GM23338 (cell line): Measurements from ENCODE around the gene JARID2. TPM values are rescaled to one million over a fixed set of nuclear protein-coding genes. Genes with fewer than 3 reads are reported as not detected.

Source experiments
- ATAC-seq: fragments of 200-7000 bp; cut with Tn5 transposase; 3 replicates; pipeline ENCODE4 v1.9.1; 2020
- DNase-seq: peaks from one replicate; pipeline ENCODE4 v3.0.0-alpha.2; 2015; ENCODE audit warnings: low spot score
- H2AFZ ChIP-seq: fragments of 200-600 bp; sonication (generic); 2 replicates; pipeline ENCODE4 v1.8.0; 2016; ENCODE audit warnings: antibody characterized with exemption, mild to moderate bottlenecking, moderate library complexity
- H3F3A ChIP-seq: fragments of 200-600 bp; sonication (generic); replicated peaks from 2 replicates; pipeline ENCODE4 v1.8.0; 2017; ENCODE audit warnings: antibody characterized with exemption, mixed run types, low read depth
- H3K27ac ChIP-seq: fragments of 200-600 bp; sonication (generic); 2 replicates; pipeline ENCODE4 v1.6.1; 2016; ENCODE audit warnings: low read depth
- H3K27me3 ChIP-seq: fragments of 200-600 bp; sonication (generic); 2 replicates; pipeline ENCODE4 v1.8.0; 2016; ENCODE audit warnings: mild to moderate bottlenecking, mixed run types, moderate library complexity; ENCODE audit not compliant: insufficient read depth
- H3K36me3 ChIP-seq: fragments of 200-600 bp; sonication (generic); 2 replicates; pipeline ENCODE4 v1.8.0; 2016; ENCODE audit warnings: mild to moderate bottlenecking; ENCODE audit not compliant: insufficient read depth
- H3K4me1 ChIP-seq: fragments of 200-600 bp; sonication (generic); 2 replicates; pipeline ENCODE4 v1.8.0; 2016; ENCODE audit warnings: mild to moderate bottlenecking, moderate library complexity; ENCODE audit not compliant: insufficient read depth
- H3K4me2 ChIP-seq: fragments of 200-600 bp; sonication (generic); 2 replicates; pipeline ENCODE4 v1.7.1; 2017; ENCODE audit warnings: mixed run types
- H3K4me3 ChIP-seq: fragments of 200-600 bp; sonication (generic); 2 replicates; pipeline ENCODE4 v1.6.1; 2016; ENCODE audit warnings: mixed run types
- H3K79me2 ChIP-seq: fragments of 200-600 bp; sonication (generic); replicated peaks from 2 replicates; pipeline ENCODE4 v1.8.0; 2017; ENCODE audit warnings: mild to moderate bottlenecking; ENCODE audit not compliant: insufficient read depth
- H3K9me2 ChIP-seq: fragments of 200-600 bp; sonication (generic); 2 replicates; pipeline ENCODE4 v1.8.0; 2017; ENCODE audit not compliant: insufficient read depth
- H4K20me1 ChIP-seq: fragments of 200-600 bp; sonication (generic); replicated peaks from 2 replicates; pipeline ENCODE4 v1.8.0; 2017; ENCODE audit warnings: mild to moderate bottlenecking; ENCODE audit not compliant: insufficient read depth
- H3K27ac Mint-ChIP-seq: 2 replicates; pipeline ENCODE4 v1.8.0; 2020; ENCODE audit warnings: inconsistent platforms, mild to moderate bottlenecking, moderate library complexity, mixed read lengths
- H3K27me3 Mint-ChIP-seq: 3 replicates; pipeline ENCODE4 v1.8.0; 2022; ENCODE audit warnings: low read depth, mild to moderate bottlenecking, moderate library complexity, mixed read lengths, inconsistent platforms; ENCODE audit not compliant: insufficient read depth, poor library complexity
- H3K36me3 Mint-ChIP-seq: 3 replicates; pipeline ENCODE4 v1.8.0; 2021; ENCODE audit warnings: low read depth, mild to moderate bottlenecking, inconsistent platforms, moderate library complexity, mixed read lengths
- H3K4me1 Mint-ChIP-seq: 3 replicates; pipeline ENCODE4 v1.8.0; 2020; ENCODE audit warnings: mild to moderate bottlenecking, inconsistent platforms, mixed read lengths
- H3K4me3 Mint-ChIP-seq: 3 replicates; pipeline ENCODE4 v1.8.0; 2021; ENCODE audit warnings: moderate library complexity, mild to moderate bottlenecking, inconsistent platforms, mixed read lengths
- H3K9me3 Mint-ChIP-seq: 3 replicates; pipeline ENCODE4 v1.8.0; 2020; ENCODE audit warnings: moderate library complexity, mild to moderate bottlenecking, inconsistent platforms, mixed read lengths
- EZH2 ChIP-seq: fragments of 200-600 bp; sonication (generic); IDR thresholded peaks from one replicate; pipeline ENCODE4 v1.8.0; 2017; ENCODE audit warnings: antibody characterized with exemption, mild to moderate bottlenecking, low read depth; ENCODE audit not compliant: unreplicated experiment
- EZH2phosphoT487 ChIP-seq: fragments of 200-600 bp; sonication (generic); IDR thresholded peaks from one replicate; pipeline ENCODE4 v1.8.1; 2018; ENCODE audit warnings: antibody characterized with exemption; ENCODE audit not compliant: unreplicated experiment
- JUNB ChIP-seq: IDR thresholded peaks from one replicate; pipeline ENCODE4 v1.6.1; 2016; ENCODE audit warnings: antibody characterized with exemption; ENCODE audit not compliant: unreplicated experiment
- NANOG ChIP-seq: IDR thresholded peaks from 2 replicates; pipeline ENCODE4 v1.6.1; 2016; ENCODE audit warnings: antibody characterized with exemption, borderline replicate concordance
- POLR2AphosphoS5 ChIP-seq: IDR thresholded peaks from 2 replicates; pipeline ENCODE4 v1.6.1; 2016; ENCODE audit warnings: antibody characterized with exemption, low read depth
- ZNF331 ChIP-seq: fragments of 250-450 bp; sonication (Bioruptor Pico); IDR thresholded peaks from 2 replicates; pipeline ENCODE4 v1.5.0; 2020; ENCODE audit warnings: low read depth, mild to moderate bottlenecking, moderate library complexity
- polyA plus RNA-seq: library from polyadenylated mRNA; unstranded; fragments of >200 nt; fragmentation: Nextera tagmentation; extraction: Ambion mirVana; gene quantifications from 2 replicates; pipeline ENCODE4 v1.2.1, GENCODE V29; 2016
- total RNA-seq: library from RNA; depleted of rRNA; stranded (reverse); fragments of >200 nt; shearing (Covaris generic); gene quantifications from 2 replicates; pipeline ENCODE4 v1.2.3, GENCODE V29; 2014
- TF ChIP-seq, protein P1 (sequence below), 2 experiments: fragments of 200-600 bp in 1 of 2; sonication (generic) in 1 of 2; conservative IDR thresholded peaks; 2 replicates each; pipeline versions ENCODE4 v1.5.1 to v1.6.1; 2016 to 2017; ENCODE audit warnings: antibody characterized with exemption in 2 of 2, low read depth in 2 of 2, mild to moderate bottlenecking in 2 of 2, moderate library complexity in 1 of 2
- TF ChIP-seq, protein P2 (sequence below): fragments of 250-450 bp; sonication (Bioruptor Pico); IDR thresholded peaks from 2 replicates; pipeline ENCODE4 v1.5.0; 2020; ENCODE audit warnings: mild to moderate bottlenecking, moderate library complexity
- TF ChIP-seq, protein P3 (sequence below): IDR thresholded peaks from 2 replicates; pipeline ENCODE4 v1.6.1; 2016; ENCODE audit warnings: antibody characterized with exemption

Gene JARID2
- total and polyA plus RNA-seq, 2 experiments from 2014 or later, result 92.8 to 196 TPM

DNA sequence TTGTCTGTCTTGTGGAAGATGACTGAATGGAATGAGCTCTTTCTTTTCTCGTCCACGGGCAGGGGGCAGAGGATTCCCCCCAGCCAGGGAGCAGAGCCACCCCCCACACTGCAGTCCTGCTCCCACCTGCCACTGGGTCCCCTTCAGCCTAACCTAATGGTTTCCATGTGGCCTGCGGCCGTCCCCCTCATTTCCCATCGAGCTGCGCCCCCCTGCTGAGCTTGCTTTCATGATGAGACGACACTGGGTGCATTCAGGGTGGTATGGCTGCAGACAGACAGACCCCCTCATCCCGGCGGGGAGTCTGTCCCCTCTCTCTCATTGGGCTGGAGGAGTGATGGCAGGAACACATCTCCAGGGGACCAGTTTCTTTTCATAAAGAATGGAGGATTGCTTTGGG, 276.2 kb downstream of the JARID2 start:
- Mint-ChIP-seq H3K4me3 (no peak overlapping the region), H3K9me3 (peaks cover 44% of the 10 kb centered on the region), H3K27ac (no peak overlapping the region), H3K4me1 (peaks cover 19% of the 10 kb centered on the region; the same call in 2 of the 3 replicates), H3K27me3 (peaks cover 77% of the 10 kb centered on the region), H3K36me3 (peaks cover 100% of the 10 kb centered on the region)
- Histone ChIP-seq H3K4me1 (peaks cover 9% of the 10 kb centered on the region; the same call in 1 of the 2 replicates), H2AFZ (no peak overlapping the region), H3K27ac (peak overlapping the region; percentile 84), H3K36me3 (peaks cover 54% of the 10 kb centered on the region), H3K27me3 (no peaks in the 10 kb centered on the region), H3F3A (peaks cover 62% of the 10 kb centered on the region), H4K20me1 (peaks cover 28% of the 10 kb centered on the region), H3K4me2 (no peak overlapping the region), H3K4me3 (no peak overlapping the region), H3K79me2 (peaks cover 4% of the 10 kb centered on the region; the same call in 1 of the 2 replicates), H3K9me2 (no peaks in the 10 kb centered on the region)
- ATAC-seq, result no peak
- peak; percentile 0; the same call in 1 of the 2 replicates for TF ChIP-seq POLR2AphosphoS5
- TF ChIP-seq ZNF331, result no peak
- TF ChIP-seq, protein P1, sequence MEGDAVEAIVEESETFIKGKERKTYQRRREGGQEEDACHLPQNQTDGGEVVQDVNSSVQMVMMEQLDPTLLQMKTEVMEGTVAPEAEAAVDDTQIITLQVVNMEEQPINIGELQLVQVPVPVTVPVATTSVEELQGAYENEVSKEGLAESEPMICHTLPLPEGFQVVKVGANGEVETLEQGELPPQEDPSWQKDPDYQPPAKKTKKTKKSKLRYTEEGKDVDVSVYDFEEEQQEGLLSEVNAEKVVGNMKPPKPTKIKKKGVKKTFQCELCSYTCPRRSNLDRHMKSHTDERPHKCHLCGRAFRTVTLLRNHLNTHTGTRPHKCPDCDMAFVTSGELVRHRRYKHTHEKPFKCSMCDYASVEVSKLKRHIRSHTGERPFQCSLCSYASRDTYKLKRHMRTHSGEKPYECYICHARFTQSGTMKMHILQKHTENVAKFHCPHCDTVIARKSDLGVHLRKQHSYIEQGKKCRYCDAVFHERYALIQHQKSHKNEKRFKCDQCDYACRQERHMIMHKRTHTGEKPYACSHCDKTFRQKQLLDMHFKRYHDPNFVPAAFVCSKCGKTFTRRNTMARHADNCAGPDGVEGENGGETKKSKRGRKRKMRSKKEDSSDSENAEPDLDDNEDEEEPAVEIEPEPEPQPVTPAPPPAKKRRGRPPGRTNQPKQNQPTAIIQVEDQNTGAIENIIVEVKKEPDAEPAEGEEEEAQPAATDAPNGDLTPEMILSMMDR (conservative IDR thresholded peaks at IDR 0.05; ENCODE audit: low read depth in 2 of 2), result no peak
- no peak for TF ChIP-seq EZH2phosphoT487
- DNase-seq, result no peak

DNA sequence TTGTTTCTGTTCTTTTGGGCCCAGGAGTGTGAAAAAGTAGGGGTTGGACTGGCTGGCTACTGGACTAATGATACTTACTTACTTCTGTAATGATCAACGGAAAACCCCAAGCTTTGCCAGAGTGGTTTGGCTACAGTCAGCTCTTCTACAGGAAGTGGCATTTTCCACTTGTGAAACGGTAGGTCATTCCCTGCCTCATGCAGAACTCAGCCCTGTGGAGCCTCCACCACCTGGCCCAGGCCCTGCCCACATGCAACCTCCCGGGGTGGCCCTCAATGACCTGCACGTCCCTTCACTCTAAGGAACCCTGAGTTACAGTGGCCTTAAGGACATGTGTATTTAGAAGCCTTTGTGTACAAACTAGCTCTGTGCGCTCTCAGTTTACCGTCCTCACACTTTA, 276.6 kb downstream of the JARID2 start:
- Mint-ChIP-seq H3K4me3 (no peak overlapping the region), H3K36me3 (peaks cover 98% of the 10 kb centered on the region), H3K27me3 (peaks cover 76% of the 10 kb centered on the region), H3K4me1 (peaks cover 19% of the 10 kb centered on the region; the same call in 2 of the 3 replicates), H3K27ac (peak overlapping the region; percentile 54; the same call in 1 of the 2 replicates), H3K9me3 (peaks cover 46% of the 10 kb centered on the region)
- ATAC-seq (peak; percentile 7; the same call in 2 of the 3 replicates), DNase-seq (no peak)
- no peak overlapping the region for H3K4me2 ChIP-seq
- 0 out of 2 replicates have a peak, but pooled peaks cover 4% of the 10 kb centered on the region for H3K79me2 ChIP-seq
- no peaks in the 10 kb centered on the region for H3K9me2 ChIP-seq
- TF ChIP-seq EZH2phosphoT487, result no peak
- TF ChIP-seq, protein P1 (conservative IDR thresholded peaks at IDR 0.05; ENCODE audit: low read depth in 2 of 2), result no peak
- no peak for TF ChIP-seq JUNB
- TF ChIP-seq NANOG, result no peak
- TF ChIP-seq, protein P2, sequence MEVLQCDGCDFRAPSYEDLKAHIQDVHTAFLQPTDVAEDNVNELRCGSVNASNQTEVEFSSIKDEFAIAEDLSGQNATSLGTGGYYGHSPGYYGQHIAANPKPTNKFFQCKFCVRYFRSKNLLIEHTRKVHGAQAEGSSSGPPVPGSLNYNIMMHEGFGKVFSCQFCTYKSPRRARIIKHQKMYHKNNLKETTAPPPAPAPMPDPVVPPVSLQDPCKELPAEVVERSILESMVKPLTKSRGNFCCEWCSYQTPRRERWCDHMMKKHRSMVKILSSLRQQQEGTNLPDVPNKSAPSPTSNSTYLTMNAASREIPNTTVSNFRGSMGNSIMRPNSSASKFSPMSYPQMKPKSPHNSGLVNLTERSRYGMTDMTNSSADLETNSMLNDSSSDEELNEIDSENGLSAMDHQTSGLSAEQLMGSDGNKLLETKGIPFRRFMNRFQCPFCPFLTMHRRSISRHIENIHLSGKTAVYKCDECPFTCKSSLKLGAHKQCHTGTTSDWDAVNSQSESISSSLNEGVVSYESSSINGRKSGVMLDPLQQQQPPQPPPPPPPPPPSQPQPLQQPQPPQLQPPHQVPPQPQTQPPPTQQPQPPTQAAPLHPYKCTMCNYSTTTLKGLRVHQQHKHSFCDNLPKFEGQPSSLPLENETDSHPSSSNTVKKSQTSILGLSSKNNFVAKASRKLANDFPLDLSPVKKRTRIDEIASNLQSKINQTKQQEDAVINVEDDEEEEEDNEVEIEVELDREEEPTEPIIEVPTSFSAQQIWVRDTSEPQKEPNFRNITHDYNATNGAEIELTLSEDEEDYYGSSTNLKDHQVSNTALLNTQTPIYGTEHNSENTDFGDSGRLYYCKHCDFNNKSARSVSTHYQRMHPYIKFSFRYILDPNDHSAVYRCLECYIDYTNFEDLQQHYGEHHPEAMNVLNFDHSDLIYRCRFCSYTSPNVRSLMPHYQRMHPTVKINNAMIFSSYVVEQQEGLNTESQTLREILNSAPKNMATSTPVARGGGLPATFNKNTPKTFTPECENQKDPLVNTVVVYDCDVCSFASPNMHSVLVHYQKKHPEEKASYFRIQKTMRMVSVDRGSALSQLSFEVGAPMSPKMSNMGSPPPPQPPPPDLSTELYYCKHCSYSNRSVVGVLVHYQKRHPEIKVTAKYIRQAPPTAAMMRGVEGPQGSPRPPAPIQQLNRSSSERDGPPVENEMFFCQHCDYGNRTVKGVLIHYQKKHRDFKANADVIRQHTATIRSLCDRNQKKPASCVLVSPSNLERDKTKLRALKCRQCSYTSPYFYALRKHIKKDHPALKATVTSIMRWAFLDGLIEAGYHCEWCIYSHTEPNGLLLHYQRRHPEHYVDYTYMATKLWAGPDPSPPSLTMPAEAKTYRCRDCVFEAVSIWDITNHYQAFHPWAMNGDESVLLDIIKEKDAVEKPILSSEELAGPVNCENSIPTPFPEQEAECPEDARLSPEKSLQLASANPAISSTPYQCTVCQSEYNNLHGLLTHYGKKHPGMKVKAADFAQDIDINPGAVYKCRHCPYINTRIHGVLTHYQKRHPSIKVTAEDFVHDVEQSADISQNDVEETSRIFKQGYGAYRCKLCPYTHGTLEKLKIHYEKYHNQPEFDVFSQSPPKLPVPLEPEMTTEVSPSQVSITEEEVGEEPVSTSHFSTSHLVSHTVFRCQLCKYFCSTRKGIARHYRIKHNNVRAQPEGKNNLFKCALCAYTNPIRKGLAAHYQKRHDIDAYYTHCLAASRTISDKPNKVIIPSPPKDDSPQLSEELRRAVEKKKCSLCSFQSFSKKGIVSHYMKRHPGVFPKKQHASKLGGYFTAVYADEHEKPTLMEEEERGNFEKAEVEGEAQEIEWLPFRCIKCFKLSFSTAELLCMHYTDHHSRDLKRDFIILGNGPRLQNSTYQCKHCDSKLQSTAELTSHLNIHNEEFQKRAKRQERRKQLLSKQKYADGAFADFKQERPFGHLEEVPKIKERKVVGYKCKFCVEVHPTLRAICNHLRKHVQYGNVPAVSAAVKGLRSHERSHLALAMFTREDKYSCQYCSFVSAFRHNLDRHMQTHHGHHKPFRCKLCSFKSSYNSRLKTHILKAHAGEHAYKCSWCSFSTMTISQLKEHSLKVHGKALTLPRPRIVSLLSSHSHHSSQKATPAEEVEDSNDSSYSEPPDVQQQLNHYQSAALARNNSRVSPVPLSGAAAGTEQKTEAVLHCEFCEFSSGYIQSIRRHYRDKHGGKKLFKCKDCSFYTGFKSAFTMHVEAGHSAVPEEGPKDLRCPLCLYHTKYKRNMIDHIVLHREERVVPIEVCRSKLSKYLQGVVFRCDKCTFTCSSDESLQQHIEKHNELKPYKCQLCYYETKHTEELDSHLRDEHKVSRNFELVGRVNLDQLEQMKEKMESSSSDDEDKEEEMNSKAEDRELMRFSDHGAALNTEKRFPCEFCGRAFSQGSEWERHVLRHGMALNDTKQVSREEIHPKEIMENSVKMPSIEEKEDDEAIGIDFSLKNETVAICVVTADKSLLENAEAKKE (CRISPR knock-in tag), result no peak
- TF ChIP-seq POLR2AphosphoS5, result peak; percentile 51; the same call in 1 of the 2 replicates
- no peak for TF ChIP-seq EZH2
- TF ChIP-seq, protein P3, sequence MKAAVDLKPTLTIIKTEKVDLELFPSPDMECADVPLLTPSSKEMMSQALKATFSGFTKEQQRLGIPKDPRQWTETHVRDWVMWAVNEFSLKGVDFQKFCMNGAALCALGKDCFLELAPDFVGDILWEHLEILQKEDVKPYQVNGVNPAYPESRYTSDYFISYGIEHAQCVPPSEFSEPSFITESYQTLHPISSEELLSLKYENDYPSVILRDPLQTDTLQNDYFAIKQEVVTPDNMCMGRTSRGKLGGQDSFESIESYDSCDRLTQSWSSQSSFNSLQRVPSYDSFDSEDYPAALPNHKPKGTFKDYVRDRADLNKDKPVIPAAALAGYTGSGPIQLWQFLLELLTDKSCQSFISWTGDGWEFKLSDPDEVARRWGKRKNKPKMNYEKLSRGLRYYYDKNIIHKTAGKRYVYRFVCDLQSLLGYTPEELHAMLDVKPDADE, result no peak
- H3K27ac ChIP-seq, result peak overlapping the region; percentile 84; the same call in 1 of the 2 replicates
- peaks cover 50% of the 10 kb centered on the region for H3K36me3 ChIP-seq
- H2AFZ ChIP-seq, result no peak overlapping the region
- H3K4me3 ChIP-seq, result no peak overlapping the region
- H3K4me1 ChIP-seq, result peaks cover 9% of the 10 kb centered on the region; the same call in 1 of the 2 replicates
- no peaks in the 10 kb centered on the region for H3K27me3 ChIP-seq
- H3F3A ChIP-seq, result peaks cover 60% of the 10 kb centered on the region
- peaks cover 24% of the 10 kb centered on the region for H4K20me1 ChIP-seq
